ENCODE measurements around the gene BZW2. TPM values are rescaled to one million over a fixed set of nuclear protein-coding genes. Genes with fewer than 3 reads are reported as not detected.

Gene BZW2
- polyA plus RNA-seq, 2 donors: 32.9 to 47.9 TPM

GRCh38 chr7:16721541-16721940 is 75.6 kb downstream of the BZW2 start:
- 78 to 83% methylated on average over 4 of the region's 4 CpGs for WGBS, 2 donors
- Histone ChIP-seq H3K36me3 (ENCODE audit: control insufficient read depth in 2 of 2, insufficient read depth in 2 of 2, low read length in 1 of 2) (no peaks in the 10 kb centered on the region), H3K27me3 (ENCODE audit: control insufficient read depth in 1 of 2, insufficient read depth in 2 of 2, low read length in 2 of 2) (no peaks in the 10 kb centered on the region), H3K4me3 (ENCODE audit: low read depth in 1 of 2, low read length in 2 of 2) (no peak overlapping the region), H3K9me3 (ENCODE audit: control insufficient read depth in 2 of 2, insufficient read depth in 1 of 2, low read depth in 1 of 2, low read length in 1 of 2) (no peaks in the 10 kb centered on the region), H3K27ac (ENCODE audit: low read depth in 2 of 2, low read length in 1 of 2) (no peak overlapping the region), H3K4me1 (ENCODE audit: control insufficient read depth in 2 of 2, insufficient read depth in 2 of 2, low read length in 1 of 2) (no peaks in the 10 kb centered on the region)

- H3K36me3 ChIP-seq (ENCODE audit: control insufficient read depth in 2 of 2, insufficient read depth in 2 of 2, low read length in 1 of 2): no peaks in the 10 kb centered on the region
- 83 to 93% methylated on average over 1 of the region's 1 CpG for WGBS, 2 donors
- H3K9me3 ChIP-seq (ENCODE audit: control insufficient read depth in 2 of 2, insufficient read depth in 1 of 2, low read depth in 1 of 2, low read length in 1 of 2): no peaks in the 10 kb centered on the region
- no peak overlapping the region for H3K27ac ChIP-seq (ENCODE audit: low read depth in 2 of 2, low read length in 1 of 2)
- no peaks in the 10 kb centered on the region for H3K27me3 ChIP-seq (ENCODE audit: control insufficient read depth in 1 of 2, insufficient read depth in 2 of 2, low read length in 2 of 2)
- no peaks in the 10 kb centered on the region for H3K4me1 ChIP-seq (ENCODE audit: control insufficient read depth in 2 of 2, insufficient read depth in 2 of 2, low read length in 1 of 2)
- H3K4me3 ChIP-seq (ENCODE audit: low read depth in 1 of 2, low read length in 2 of 2): no peak overlapping the region
Measured at GRCh38 chr7:16724344-16724743, 78.4 kb downstream of the BZW2 start.

GRCh38 chr7:16726189-16726588 is 80.2 kb downstream of the BZW2 start:
- 80 to 93% methylated on average over 2 of the region's 2 CpGs for WGBS, 2 donors
- no peaks in the 10 kb centered on the region for H3K9me3 ChIP-seq (ENCODE audit: control insufficient read depth in 2 of 2, insufficient read depth in 1 of 2, low read depth in 1 of 2, low read length in 1 of 2)
- H3K27me3 ChIP-seq (ENCODE audit: control insufficient read depth in 1 of 2, insufficient read depth in 2 of 2, low read length in 2 of 2): no peaks in the 10 kb centered on the region
- H3K27ac ChIP-seq (ENCODE audit: low read depth in 2 of 2, low read length in 1 of 2): no peak overlapping the region
- no peak overlapping the region for H3K4me3 ChIP-seq (ENCODE audit: low read depth in 1 of 2, low read length in 2 of 2)
- no peaks in the 10 kb centered on the region for H3K36me3 ChIP-seq (ENCODE audit: control insufficient read depth in 2 of 2, insufficient read depth in 2 of 2, low read length in 1 of 2)
- H3K4me1 ChIP-seq (ENCODE audit: control insufficient read depth in 2 of 2, insufficient read depth in 2 of 2, low read length in 1 of 2): no peaks in the 10 kb centered on the region

- H3K4me3 ChIP-seq (ENCODE audit: low read depth in 1 of 2, low read length in 2 of 2): no peak overlapping the region
- 78 to 90% methylated on average over 4 of the region's 4 CpGs for WGBS, 2 donors
- H3K9me3 ChIP-seq (ENCODE audit: control insufficient read depth in 2 of 2, insufficient read depth in 1 of 2, low read depth in 1 of 2, low read length in 1 of 2): no peaks in the 10 kb centered on the region
- no peaks in the 10 kb centered on the region for H3K27me3 ChIP-seq (ENCODE audit: control insufficient read depth in 1 of 2, insufficient read depth in 2 of 2, low read length in 2 of 2)
- H3K4me1 ChIP-seq (ENCODE audit: control insufficient read depth in 2 of 2, insufficient read depth in 2 of 2, low read length in 1 of 2): no peaks in the 10 kb centered on the region
- H3K27ac ChIP-seq (ENCODE audit: low read depth in 2 of 2, low read length in 1 of 2): no peak overlapping the region
- H3K36me3 ChIP-seq (ENCODE audit: control insufficient read depth in 2 of 2, insufficient read depth in 2 of 2, low read length in 1 of 2): no peaks in the 10 kb centered on the region
Measured at GRCh38 chr7:16727736-16728135, 81.8 kb downstream of the BZW2 start.

- Histone ChIP-seq H3K27me3 (ENCODE audit: control insufficient read depth in 1 of 2, insufficient read depth in 2 of 2, low read length in 2 of 2) (no peaks in the 10 kb centered on the region), H3K9me3 (ENCODE audit: control insufficient read depth in 2 of 2, insufficient read depth in 1 of 2, low read depth in 1 of 2, low read length in 1 of 2) (no peaks in the 10 kb centered on the region), H3K27ac (ENCODE audit: low read depth in 2 of 2, low read length in 1 of 2) (no peak overlapping the region), H3K4me1 (ENCODE audit: control insufficient read depth in 2 of 2, insufficient read depth in 2 of 2, low read length in 1 of 2) (no peaks in the 10 kb centered on the region), H3K36me3 (ENCODE audit: control insufficient read depth in 2 of 2, insufficient read depth in 2 of 2, low read length in 1 of 2) (no peaks in the 10 kb centered on the region), H3K4me3 (ENCODE audit: low read depth in 1 of 2, low read length in 2 of 2) (no peak overlapping the region)
- 86 to 87% methylated on average over 10 of the region's 10 CpGs for WGBS, 2 donors
Measured at GRCh38 chr7:16728811-16729210, 82.8 kb downstream of the BZW2 start.

GRCh38 chr7:16729541-16729940 is 83.6 kb downstream of the BZW2 start:
- H3K27ac ChIP-seq (ENCODE audit: low read depth in 2 of 2, low read length in 1 of 2): no peak overlapping the region
- H3K36me3 ChIP-seq (ENCODE audit: control insufficient read depth in 2 of 2, insufficient read depth in 2 of 2, low read length in 1 of 2): no peaks in the 10 kb centered on the region
- no peak overlapping the region for H3K4me3 ChIP-seq (ENCODE audit: low read depth in 1 of 2, low read length in 2 of 2)
- WGBS, 2 donors: 86% methylated on average over 2 of the region's 2 CpGs
- H3K9me3 ChIP-seq (ENCODE audit: control insufficient read depth in 2 of 2, insufficient read depth in 1 of 2, low read depth in 1 of 2, low read length in 1 of 2): no peaks in the 10 kb centered on the region
- H3K4me1 ChIP-seq (ENCODE audit: control insufficient read depth in 2 of 2, insufficient read depth in 2 of 2, low read length in 1 of 2): no peaks in the 10 kb centered on the region
- H3K27me3 ChIP-seq (ENCODE audit: control insufficient read depth in 1 of 2, insufficient read depth in 2 of 2, low read length in 2 of 2): no peaks in the 10 kb centered on the region

GRCh38 chr7:16730937-16731336 is 85.0 kb downstream of the BZW2 start:
- no peaks in the 10 kb centered on the region for H3K4me1 ChIP-seq (ENCODE audit: control insufficient read depth in 2 of 2, insufficient read depth in 2 of 2, low read length in 1 of 2)
- no peaks in the 10 kb centered on the region for H3K27me3 ChIP-seq (ENCODE audit: control insufficient read depth in 1 of 2, insufficient read depth in 2 of 2, low read length in 2 of 2)
- no peak overlapping the region for H3K27ac ChIP-seq (ENCODE audit: low read depth in 2 of 2, low read length in 1 of 2)
- no peaks in the 10 kb centered on the region for H3K9me3 ChIP-seq (ENCODE audit: control insufficient read depth in 2 of 2, insufficient read depth in 1 of 2, low read depth in 1 of 2, low read length in 1 of 2)
- no peaks in the 10 kb centered on the region for H3K36me3 ChIP-seq (ENCODE audit: control insufficient read depth in 2 of 2, insufficient read depth in 2 of 2, low read length in 1 of 2)
- WGBS, 2 donors: 83 to 87% methylated on average over 3 of the region's 3 CpGs
- H3K4me3 ChIP-seq (ENCODE audit: low read depth in 1 of 2, low read length in 2 of 2): no peak overlapping the region

GRCh38 chr7:16732828-16733227 is 86.8 kb downstream of the BZW2 start:
- 97 to 99% methylated on average over 4 of the region's 4 CpGs for WGBS, 2 donors
- Histone ChIP-seq H3K9me3 (ENCODE audit: control insufficient read depth in 2 of 2, insufficient read depth in 1 of 2, low read depth in 1 of 2, low read length in 1 of 2) (no peaks in the 10 kb centered on the region), H3K27me3 (ENCODE audit: control insufficient read depth in 1 of 2, insufficient read depth in 2 of 2, low read length in 2 of 2) (no peaks in the 10 kb centered on the region), H3K4me3 (ENCODE audit: low read depth in 1 of 2, low read length in 2 of 2) (no peak overlapping the region), H3K4me1 (ENCODE audit: control insufficient read depth in 2 of 2, insufficient read depth in 2 of 2, low read length in 1 of 2) (no peaks in the 10 kb centered on the region), H3K36me3 (ENCODE audit: control insufficient read depth in 2 of 2, insufficient read depth in 2 of 2, low read length in 1 of 2) (no peaks in the 10 kb centered on the region), H3K27ac (ENCODE audit: low read depth in 2 of 2, low read length in 1 of 2) (no peak overlapping the region)

GRCh38 chr7:16734148-16734726 is 88.3 kb downstream of the BZW2 start:
- H3K27ac ChIP-seq (ENCODE audit: low read depth in 2 of 2, low read length in 1 of 2): no peak overlapping the region
- WGBS, 2 donors: 92 to 95% methylated on average over 7 of the region's 7 CpGs
- no peaks in the 10 kb centered on the region for H3K4me1 ChIP-seq (ENCODE audit: control insufficient read depth in 2 of 2, insufficient read depth in 2 of 2, low read length in 1 of 2)

GRCh38 chr7:16735020-16735419 is 89.0 kb downstream of the BZW2 start:
- Histone ChIP-seq H3K36me3 (ENCODE audit: control insufficient read depth in 2 of 2, insufficient read depth in 2 of 2, low read length in 1 of 2) (no peaks in the 10 kb centered on the region), H3K4me3 (ENCODE audit: low read depth in 1 of 2, low read length in 2 of 2) (no peak overlapping the region), H3K9me3 (ENCODE audit: control insufficient read depth in 2 of 2, insufficient read depth in 1 of 2, low read depth in 1 of 2, low read length in 1 of 2) (no peaks in the 10 kb centered on the region), H3K27me3 (ENCODE audit: control insufficient read depth in 1 of 2, insufficient read depth in 2 of 2, low read length in 2 of 2) (no peaks in the 10 kb centered on the region), H3K4me1 (ENCODE audit: control insufficient read depth in 2 of 2, insufficient read depth in 2 of 2, low read length in 1 of 2) (no peaks in the 10 kb centered on the region), H3K27ac (ENCODE audit: low read depth in 2 of 2, low read length in 1 of 2) (no peak overlapping the region)
- 85 to 86% methylated on average over 4 of the region's 4 CpGs for WGBS, 2 donors

More at GRCh38 chr7:16734148-16734726, 88.3 kb downstream of the BZW2 start:
- Histone ChIP-seq H3K4me3 (ENCODE audit: low read depth in 1 of 2, low read length in 2 of 2) (no peak overlapping the region), H3K36me3 (ENCODE audit: control insufficient read depth in 2 of 2, insufficient read depth in 2 of 2, low read length in 1 of 2) (no peaks in the 10 kb centered on the region), H3K27me3 (ENCODE audit: control insufficient read depth in 1 of 2, insufficient read depth in 2 of 2, low read length in 2 of 2) (no peaks in the 10 kb centered on the region), H3K9me3 (ENCODE audit: control insufficient read depth in 2 of 2, insufficient read depth in 1 of 2, low read depth in 1 of 2, low read length in 1 of 2) (no peaks in the 10 kb centered on the region)

Data from esophagus (tissue), 2 donors.